Nephron (organoid): ENCODE results near the gene MED12.

ENCODE experiments used
- H3K27ac Mint-ChIP-seq, 3 experiments: 2 replicates each; pipeline ENCODE4 v1.8.0; 2020; ENCODE audit warnings: mixed read lengths in 3 of 3, mild to moderate bottlenecking in 2 of 3, moderate library complexity in 1 of 3
- H3K27me3 Mint-ChIP-seq: 2 replicates; pipeline ENCODE4 v1.8.0; 2021; ENCODE audit warnings: low read depth, mild to moderate bottlenecking, moderate library complexity, mixed read lengths
- H3K36me3 Mint-ChIP-seq: 2 replicates; pipeline ENCODE4 v1.8.0; 2020; ENCODE audit warnings: low read depth, mixed read lengths
- H3K4me1 Mint-ChIP-seq: 2 replicates; pipeline ENCODE4 v1.8.0; 2020; ENCODE audit warnings: mixed read lengths
- H3K4me3 Mint-ChIP-seq, 3 experiments: 2 replicates each; pipeline ENCODE4 v1.8.0; 2020; ENCODE audit warnings: mild to moderate bottlenecking in 3 of 3, mixed read lengths in 3 of 3, moderate library complexity in 2 of 3
- H3K9me3 Mint-ChIP-seq: 2 replicates; pipeline ENCODE4 v1.8.0; 2020; ENCODE audit warnings: mixed read lengths
- CTCF ChIP-seq, 3 experiments: fragments of 200-600 bp; sonication (generic); IDR thresholded peaks; one replicate each; pipeline ENCODE4 v1.5.0; 2021; ENCODE audit warnings: antibody characterized with exemption in 3 of 3; ENCODE audit not compliant: unreplicated experiment in 3 of 3

Gene MED12

GRCh38 chrX:71109051-71109450 lies 9.3 kb upstream of the MED12 start:
- H3K9me3 Mint-ChIP-seq: peaks cover 5% of the 10 kb centered on the region
- no peak overlapping the region for H3K27ac Mint-ChIP-seq
- TF ChIP-seq CTCF (IDR thresholded peaks at IDR 0.05; ENCODE audit: unreplicated experiment in 3 of 3): no peak
- no peak overlapping the region for H3K4me3 Mint-ChIP-seq
- H3K27me3 Mint-ChIP-seq: no peaks in the 10 kb centered on the region
- H3K4me1 Mint-ChIP-seq: peaks cover 40% of the 10 kb centered on the region
- H3K36me3 Mint-ChIP-seq: no peaks in the 10 kb centered on the region

- Mint-ChIP-seq H3K27me3 (no peaks in the 10 kb centered on the region), H3K36me3 (no peaks in the 10 kb centered on the region), H3K9me3 (peaks cover 3% of the 10 kb centered on the region), H3K27ac (no peak within 1 kb of the TSS), H3K4me1 (peaks cover 31% of the 10 kb centered on the region), H3K4me3 (peak within 1 kb of the TSS in 1 of 3 experiments; percentile 26)
- no peak for TF ChIP-seq CTCF (IDR thresholded peaks at IDR 0.05; ENCODE audit: unreplicated experiment in 3 of 3)
Measured at GRCh38 chrX:71111141-71111843, 7.1 kb upstream of the MED12 start, which contains the start of gene IL2RG. Gene IL2RG (minus strand): TSS chrX:71111577. CDS start chrX:71111539, 38 bp downstream.

GRCh38 chrX:71111921-71112431 lies 6.4 kb upstream of the MED12 start:
- H3K27ac Mint-ChIP-seq: no peak overlapping the region
- H3K4me3 Mint-ChIP-seq: no peak overlapping the region
- no peaks in the 10 kb centered on the region for H3K27me3 Mint-ChIP-seq
- TF ChIP-seq CTCF (IDR thresholded peaks at IDR 0.05; ENCODE audit: unreplicated experiment in 3 of 3): no peak
- H3K9me3 Mint-ChIP-seq: peaks cover 3% of the 10 kb centered on the region
- peaks cover 28% of the 10 kb centered on the region for H3K4me1 Mint-ChIP-seq
- no peaks in the 10 kb centered on the region for H3K36me3 Mint-ChIP-seq

GRCh38 chrX:71117358-71117757 lies 1.0 kb upstream of the MED12 start:
- Mint-ChIP-seq H3K36me3 (peaks cover 22% of the 10 kb centered on the region), H3K4me3 (peak overlapping the region in 2 of 3 experiments; percentile 32 to 52), H3K27me3 (no peaks in the 10 kb centered on the region), H3K27ac (no peak overlapping the region), H3K4me1 (peaks cover 2% of the 10 kb centered on the region), H3K9me3 (peaks cover 3% of the 10 kb centered on the region)
- no peak for TF ChIP-seq CTCF (IDR thresholded peaks at IDR 0.05; ENCODE audit: unreplicated experiment in 3 of 3)

GRCh38 chrX:71118985-71119535 lies 664 bp downstream of the MED12 start:
- H3K27ac Mint-ChIP-seq: peak overlapping the region; percentile 66 to 91 (median 73)
- H3K9me3 Mint-ChIP-seq: no peaks in the 10 kb centered on the region
- H3K4me1 Mint-ChIP-seq: no peaks in the 10 kb centered on the region
- H3K36me3 Mint-ChIP-seq: peaks cover 39% of the 10 kb centered on the region
- H3K4me3 Mint-ChIP-seq: peak overlapping the region; percentile 87 to 89 (median 88)
- TF ChIP-seq CTCF (IDR thresholded peaks at IDR 0.05; ENCODE audit: unreplicated experiment in 3 of 3): no peak
- H3K27me3 Mint-ChIP-seq: no peaks in the 10 kb centered on the region
